COR-L47 (cell line): ENCODE results near the gene SF3A1.
"Not testable (repeated sequence)": the region's sequence is repeated elsewhere in the genome, so short reads cannot be mapped to it uniquely, and the experiment has no call there.

Experiments used
- DNase-seq: peaks from one replicate; lab custom pipeline; 2025; lab: John Stamatoyannopoulos, UW

The SF3A1 gene

GRCh38 chr22:30347255-30347892 is 9.3 kb downstream of the SF3A1 start:
- DNase-seq = no peak

DNA sequence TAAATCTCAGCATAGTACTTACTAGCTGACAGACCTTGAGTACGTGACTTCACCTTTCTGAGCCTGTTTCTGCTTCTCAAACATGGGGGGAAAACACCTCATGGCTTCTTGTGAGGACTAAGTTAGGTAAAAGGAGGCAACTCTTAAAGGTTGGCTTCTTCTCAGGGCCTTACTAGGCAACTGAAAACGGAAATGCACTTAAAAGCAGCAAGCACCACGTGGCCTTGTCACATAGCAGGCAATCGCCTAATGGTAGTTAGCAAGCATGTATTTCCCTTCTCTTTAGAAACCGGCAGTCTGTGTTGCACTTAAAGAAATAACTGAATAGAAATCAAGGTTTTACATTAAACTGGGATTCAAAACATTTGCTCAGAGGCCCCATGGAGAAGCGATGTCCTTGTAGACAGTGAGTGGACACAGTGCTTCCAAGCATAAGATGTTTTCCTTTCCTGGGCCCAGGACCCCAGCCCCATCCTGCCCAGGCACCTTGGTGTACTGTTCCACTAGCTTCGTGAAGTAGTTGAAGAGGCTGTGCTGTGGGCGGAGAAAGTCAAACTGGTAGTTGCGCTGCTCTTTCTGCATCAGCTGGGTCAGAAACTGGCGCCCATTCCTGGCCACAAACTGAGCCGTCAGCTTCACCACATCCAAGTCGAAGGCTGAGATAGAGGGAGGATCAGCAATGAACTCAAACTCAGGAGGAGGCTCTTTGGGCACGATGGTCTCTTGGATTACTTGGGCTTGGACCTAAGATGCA is 12.1 kb downstream of the SF3A1 start:
- DNase-seq = no peak

DNA sequence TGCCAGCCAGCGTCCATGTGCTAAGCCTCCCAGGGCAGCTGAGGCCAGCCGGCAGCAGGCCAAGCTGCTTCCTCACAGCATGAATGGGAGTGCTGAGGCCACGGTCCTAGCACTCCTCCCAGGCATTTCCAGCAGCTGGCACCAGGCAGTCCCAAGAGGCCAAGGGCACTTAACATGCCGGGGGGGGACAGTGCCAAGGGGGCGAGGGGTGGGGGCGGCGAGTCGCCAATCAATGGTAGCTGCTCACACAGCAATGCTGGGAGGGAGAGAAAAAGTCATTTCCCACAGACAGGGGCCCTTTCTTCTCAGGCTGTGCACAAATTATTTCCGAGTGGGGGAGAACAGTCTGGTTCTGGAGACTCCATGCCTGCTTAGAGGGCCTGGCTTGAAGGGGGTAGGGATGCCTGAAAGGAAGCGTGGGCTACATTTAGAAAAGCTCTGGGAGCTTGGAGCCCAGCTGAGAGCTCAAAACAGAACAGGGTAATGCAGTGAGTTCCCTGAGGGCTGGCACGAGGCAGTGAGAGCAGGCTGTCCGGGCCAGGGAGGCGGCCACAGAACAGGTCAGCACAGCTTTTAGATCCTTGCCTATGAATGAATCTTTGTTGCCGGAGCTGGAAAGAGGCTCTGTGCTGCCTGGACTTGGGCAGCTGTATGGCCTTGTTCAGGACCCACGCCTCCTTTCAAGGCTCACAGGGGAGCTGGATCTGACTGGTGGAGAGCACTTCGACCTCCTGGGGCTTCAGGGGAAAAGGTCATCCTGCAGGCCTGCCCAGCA is 15.6 kb downstream of the SF3A1 start:
- DNase-seq = no peak

- DNase-seq = no peak
These were observed 17.9 kb downstream of the SF3A1 start for GRCh38 chr22:30338802-30339201.

- DNase-seq = not testable (repeated sequence)
These were observed 18.4 kb downstream of the SF3A1 start for GRCh38 chr22:30338341-30338740.

- no peak for DNase-seq
These were observed 19.3 kb downstream of the SF3A1 start for GRCh38 chr22:30337461-30337778.

DNA sequence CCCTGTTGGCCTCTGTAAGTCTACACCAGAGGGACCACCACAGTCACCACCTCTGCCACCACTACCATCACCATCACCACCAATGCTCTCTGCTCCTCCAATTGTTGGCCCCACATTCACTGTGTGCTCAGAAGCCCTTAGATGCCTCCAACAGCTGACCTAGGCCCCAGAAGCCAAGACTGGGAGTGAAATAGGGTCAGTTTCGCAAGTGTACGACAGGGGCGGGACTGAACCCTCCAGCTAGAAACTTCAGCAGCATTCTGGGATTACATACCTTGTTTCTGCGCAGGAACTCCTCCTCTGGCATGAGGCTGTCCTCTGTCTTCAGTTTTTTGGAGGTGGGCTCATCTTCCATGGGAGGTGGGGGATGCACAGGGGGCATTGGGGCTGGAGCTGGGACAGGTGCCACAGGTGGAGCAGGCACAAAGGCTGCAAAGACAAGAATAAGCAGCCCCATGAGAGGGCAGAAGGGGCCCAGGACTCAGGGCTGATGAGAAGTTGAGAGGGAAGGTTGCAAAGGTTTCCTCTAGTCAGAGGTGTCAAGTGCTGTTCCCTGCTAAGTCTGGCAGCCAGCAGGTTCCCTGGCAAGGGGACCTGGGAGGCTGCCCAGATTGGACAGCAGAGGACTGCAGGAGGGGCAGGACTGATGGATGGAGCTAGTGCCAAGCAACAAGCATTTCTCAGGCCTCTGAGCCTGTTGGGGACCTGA is 19.8 kb downstream of the SF3A1 start:
- DNase-seq = no peak

DNA sequence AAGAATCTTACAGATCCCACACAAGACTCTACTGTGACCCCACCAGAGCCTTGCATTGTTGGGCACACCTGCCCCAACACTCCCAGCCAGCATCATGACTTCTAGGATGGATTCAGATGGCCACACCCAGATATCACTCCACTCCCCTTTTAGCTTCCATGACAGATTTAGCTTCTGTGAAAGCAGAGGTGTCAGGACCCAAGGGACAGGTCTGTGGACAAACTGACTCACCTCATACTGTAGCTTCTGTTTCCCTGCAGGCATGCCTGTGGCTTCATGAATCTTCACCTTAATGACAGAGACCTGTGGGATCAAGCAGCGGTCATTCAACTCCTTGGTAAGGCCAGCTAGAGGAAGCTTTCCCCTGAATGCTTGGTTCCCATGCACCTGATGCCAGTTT is 21.5 kb downstream of the SF3A1 start:
- DNase-seq = no peak

GRCh38 chr22:30334646-30335045 is 22.0 kb downstream of the SF3A1 start:
- DNase-seq = no peak

GRCh38 chr22:30333707-30334087 is 23.0 kb downstream of the SF3A1 start:
- no peak for DNase-seq

DNA sequence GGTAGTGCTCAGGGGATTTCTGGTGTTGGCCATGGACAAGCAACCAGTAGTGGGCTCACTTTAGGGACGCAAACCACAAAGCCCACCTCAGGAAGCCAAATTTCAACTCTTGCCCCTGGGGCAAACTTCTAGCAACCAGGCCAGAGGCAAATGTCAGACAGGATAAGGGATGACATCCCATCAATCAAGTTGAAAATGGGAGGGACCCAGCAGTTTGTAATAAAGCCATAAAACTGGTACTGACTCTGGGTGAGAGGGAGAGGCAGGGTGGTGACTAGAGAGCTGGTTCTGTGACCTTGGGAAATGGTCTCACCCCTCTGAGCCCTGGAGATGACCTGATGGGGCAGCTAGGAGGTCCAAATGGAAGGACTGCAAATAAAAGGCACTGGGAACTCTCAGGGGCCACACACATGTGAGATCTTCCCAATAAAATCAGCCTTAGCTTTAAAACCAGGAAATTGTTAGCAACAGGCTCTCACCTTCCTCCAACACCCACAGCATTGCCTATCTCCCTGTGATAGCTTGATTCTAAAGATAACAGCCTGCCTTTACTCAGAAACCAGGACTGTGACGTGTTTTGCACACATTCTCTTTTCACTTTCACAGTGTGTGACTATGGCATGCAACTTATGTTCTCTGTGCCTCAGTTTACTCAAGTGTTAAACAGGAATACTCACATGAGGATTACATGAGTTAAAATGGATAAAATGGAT is 23.5 kb downstream of the SF3A1 start:
- DNase-seq = no peak

GRCh38 chr22:30332551-30332950 is 24.1 kb downstream of the SF3A1 start:
- no peak for DNase-seq

- DNase-seq = no peak
These were observed 28.1 kb downstream of the SF3A1 start for GRCh38 chr22:30328466-30329049.

DNA sequence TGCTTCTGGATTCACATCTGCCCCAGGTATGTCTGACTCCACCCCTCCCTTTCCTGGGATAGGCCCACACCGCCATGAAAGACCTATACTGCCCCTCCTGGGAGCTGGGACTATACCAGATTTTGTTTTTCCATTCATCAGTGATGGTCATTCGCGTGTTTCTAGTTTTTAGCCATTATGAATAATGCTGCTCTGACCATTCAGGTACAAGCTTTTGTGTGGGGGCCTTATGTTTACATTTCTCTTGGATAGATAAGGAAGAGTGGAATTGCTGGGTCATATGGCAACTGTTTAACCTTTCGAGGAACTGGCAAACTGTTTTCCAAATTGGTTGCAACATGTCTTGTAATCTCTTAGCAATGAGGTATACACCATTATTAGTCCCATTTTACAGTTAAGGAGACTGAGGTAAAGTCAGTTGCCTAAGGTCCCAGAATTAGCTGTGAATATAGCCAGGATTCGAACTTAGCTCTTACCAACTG is 28.8 kb downstream of the SF3A1 start:
- no peak for DNase-seq

DNA sequence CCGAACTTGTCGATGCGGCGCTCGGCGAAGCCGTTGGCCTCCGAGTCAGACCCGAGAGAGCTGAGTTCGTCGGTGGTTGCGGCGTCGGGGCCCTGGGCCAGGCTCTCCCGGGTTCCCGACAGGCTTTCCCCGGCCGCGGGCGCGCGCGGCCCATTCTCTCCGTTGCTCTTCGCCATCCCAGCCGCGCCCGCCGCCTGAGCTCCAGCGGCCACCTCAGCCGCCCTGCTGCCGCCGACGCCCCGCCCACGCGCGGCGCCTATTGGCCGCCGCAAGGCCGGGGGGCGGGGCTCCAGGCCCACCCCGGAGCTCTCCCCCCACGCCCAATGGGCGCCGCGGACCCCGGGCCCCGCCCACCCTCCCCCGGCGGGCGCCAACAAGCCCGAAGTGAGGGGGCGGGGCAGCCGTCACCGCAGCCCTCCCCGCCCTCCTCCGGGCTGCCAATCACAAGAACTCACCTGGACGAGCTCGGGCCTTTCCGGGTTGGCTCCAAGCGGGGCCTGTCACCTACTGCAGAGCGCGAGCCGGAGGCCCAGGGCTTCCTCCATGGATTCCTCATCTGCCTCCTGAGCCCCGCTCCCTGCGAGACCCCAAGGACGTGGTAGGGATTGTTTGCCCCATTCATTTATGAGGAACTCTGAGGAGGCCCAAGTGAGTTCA is 29.9 kb downstream of the SF3A1 start, which contains the start of gene TBC1D10A:
TBC1D10A (minus strand) TSS at position 236 of the 657 bp plus-strand sequence; CDS start at position 176, 60 bp downstream.
- DNase-seq = peak; percentile 93

GRCh38 chr22:30326255-30326705 is 30.4 kb downstream of the SF3A1 start:
- DNase-seq = no peak

DNA sequence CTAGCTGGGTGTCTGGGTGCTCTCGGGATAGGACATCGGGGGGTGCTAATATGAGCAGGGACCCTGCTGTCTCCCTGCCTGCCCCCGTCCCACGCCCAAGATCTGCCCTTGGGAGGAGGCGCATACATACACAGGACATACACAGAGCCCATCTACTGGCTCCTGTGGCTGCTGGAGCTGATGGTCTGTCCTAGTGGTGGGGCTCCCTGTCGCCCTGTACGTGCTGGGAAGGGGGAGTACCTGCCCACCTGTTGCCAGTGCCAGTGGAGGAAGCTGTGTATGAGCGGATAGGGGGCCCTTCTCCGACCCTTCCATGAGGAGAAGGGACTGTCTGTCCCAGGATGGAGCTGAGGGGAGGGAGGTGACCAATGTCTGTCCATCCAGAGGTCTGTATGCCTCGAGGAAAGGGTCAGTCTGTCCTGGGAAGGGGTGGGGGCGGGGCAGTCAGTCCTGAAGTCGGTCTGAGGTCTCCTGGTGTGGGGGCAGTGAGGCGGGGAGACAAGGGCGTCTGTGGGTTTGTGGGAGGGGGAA is 30.9 kb downstream of the SF3A1 start:
- DNase-seq = no peak

GRCh38 chr22:30325065-30325720 is 31.5 kb downstream of the SF3A1 start:
- no peak for DNase-seq

GRCh38 chr22:30324014-30324730 is 32.5 kb downstream of the SF3A1 start:
- no peak for DNase-seq
